ENCODE data around the gene ZNF436. TPM values are rescaled to one million over a fixed set of nuclear protein-coding genes. Genes with fewer than 3 reads are reported as not detected.

The ZNF436 gene
- total RNA-seq, 2 donors from 2014 or later: 8.9 to 10.3 TPM

Other genes with a start within 250 kb of the ZNF436 start
- gene LUZP1, start 201.0 kb downstream of the ZNF436 start, total RNA-seq: 10 to 100 TPM; 43.5 to 49.4 TPM
- gene HTR1D, start 152.3 kb downstream of the ZNF436 start, total RNA-seq: 1 to 10 TPM; 2.9 to 4.1 TPM
- gene HNRNPR, start 25.6 kb downstream of the ZNF436 start, total RNA-seq: 100 to 1,000 TPM; 187 to 210 TPM
- 1 to 10 TPM; 4.0 to 4.7 TPM for gene TCEA3, start 54.9 kb upstream of the ZNF436 start, total RNA-seq
- 10 to 100 TPM; 78.7 to 91.0 TPM for gene ASAP3, start 114.3 kb upstream of the ZNF436 start, total RNA-seq
- gene E2F2, start 161.4 kb upstream of the ZNF436 start, total RNA-seq: 1 to 10 TPM; 7.3 to 9.8 TPM
- gene ID3, start 189.7 kb upstream of the ZNF436 start, total RNA-seq: 100 to 1,000 TPM; 281 to 338 TPM